ENCODE results near the gene SSU72.

The SSU72 gene

GRCh38 chr1:1600861-1601563, 26.3 kb upstream of the SSU72 start:
- no peak overlapping the region for H3K27ac ChIP-seq
- H3K79me2 ChIP-seq (ENCODE audit: insufficient read depth, low read depth), result no peaks in the 10 kb centered on the region
- no peak overlapping the region for H2AFZ ChIP-seq (ENCODE audit: low read depth)
- H4K20me1 ChIP-seq (ENCODE audit: insufficient read depth), result no peaks in the 10 kb centered on the region
- no peak overlapping the region for H3K4me3 ChIP-seq (IDR thresholded peaks at IDR 0.05; ENCODE audit: insufficient read depth, low read depth, low read length)
- H3K4me2 ChIP-seq, result no peak overlapping the region
- H3K36me3 ChIP-seq (ENCODE audit: insufficient read depth), result no peaks in the 10 kb centered on the region
- no peak overlapping the region for H3K9ac ChIP-seq
- H3K4me1 ChIP-seq (ENCODE audit: low read depth, poor library complexity, severe bottlenecking), result peaks cover 32% of the 10 kb centered on the region
- H3K27me3 ChIP-seq (ENCODE audit: insufficient read depth, low read depth), result peaks cover 28% of the 10 kb centered on the region
- no peak for TF ChIP-seq CTCF (conservative IDR thresholded peaks at IDR 0.05; ENCODE audit: low read depth, low read length)

GRCh38 chr1:1599935-1600860, 25.5 kb upstream of the SSU72 start, which contains the start of gene FNDC10:
TSS of gene FNDC10 (minus strand) at chr1:1600135. CDS start at chr1:1600015, 120 bp downstream.
- Histone ChIP-seq H2AFZ (ENCODE audit: low read depth) (peak within 1 kb of the TSS; percentile 30; the same call in 1 of the 2 replicates), H3K9ac (no peak within 1 kb of the TSS), H3K4me3 (IDR thresholded peaks at IDR 0.05; ENCODE audit: insufficient read depth, low read depth, low read length) (no peak within 1 kb of the TSS), H4K20me1 (ENCODE audit: insufficient read depth) (no peaks in the 10 kb centered on the region), H3K27me3 (ENCODE audit: insufficient read depth, low read depth) (peaks cover 36% of the 10 kb centered on the region), H3K4me2 (no peak within 1 kb of the TSS), H3K4me1 (ENCODE audit: low read depth, poor library complexity, severe bottlenecking) (peaks cover 32% of the 10 kb centered on the region), H3K79me2 (ENCODE audit: insufficient read depth, low read depth) (no peaks in the 10 kb centered on the region), H3K36me3 (ENCODE audit: insufficient read depth) (no peaks in the 10 kb centered on the region), H3K27ac (no peak within 1 kb of the TSS)
- no peak for TF ChIP-seq CTCF (conservative IDR thresholded peaks at IDR 0.05; ENCODE audit: low read depth, low read length)

GRCh38 chr1:1599030-1599934, 24.6 kb upstream of the SSU72 start:
- Histone ChIP-seq H3K4me2 (no peak overlapping the region), H3K4me3 (IDR thresholded peaks at IDR 0.05; ENCODE audit: insufficient read depth, low read depth, low read length) (no peak overlapping the region), H3K79me2 (ENCODE audit: insufficient read depth, low read depth) (no peaks in the 10 kb centered on the region), H3K27me3 (ENCODE audit: insufficient read depth, low read depth) (peaks cover 40% of the 10 kb centered on the region), H4K20me1 (ENCODE audit: insufficient read depth) (no peaks in the 10 kb centered on the region), H3K36me3 (ENCODE audit: insufficient read depth) (no peaks in the 10 kb centered on the region), H3K9ac (no peak overlapping the region), H2AFZ (ENCODE audit: low read depth) (peak overlapping the region; percentile 30; the same call in 1 of the 2 replicates), H3K27ac (no peak overlapping the region), H3K4me1 (ENCODE audit: low read depth, poor library complexity, severe bottlenecking) (peaks cover 32% of the 10 kb centered on the region)
- TF ChIP-seq CTCF (conservative IDR thresholded peaks at IDR 0.05; ENCODE audit: low read depth, low read length), result no peak

GRCh38 chr1:1598720-1599029, 24.0 kb upstream of the SSU72 start:
- Histone ChIP-seq H3K4me2 (no peak overlapping the region), H3K27me3 (ENCODE audit: insufficient read depth, low read depth) (peaks cover 40% of the 10 kb centered on the region), H3K4me3 (IDR thresholded peaks at IDR 0.05; ENCODE audit: insufficient read depth, low read depth, low read length) (no peak overlapping the region), H4K20me1 (ENCODE audit: insufficient read depth) (no peaks in the 10 kb centered on the region), H3K27ac (no peak overlapping the region), H3K4me1 (ENCODE audit: low read depth, poor library complexity, severe bottlenecking) (peaks cover 31% of the 10 kb centered on the region), H3K9ac (no peak overlapping the region), H3K36me3 (ENCODE audit: insufficient read depth) (no peaks in the 10 kb centered on the region), H2AFZ (ENCODE audit: low read depth) (peak overlapping the region; percentile 30; the same call in 1 of the 2 replicates), H3K79me2 (ENCODE audit: insufficient read depth, low read depth) (no peaks in the 10 kb centered on the region)
- TF ChIP-seq CTCF (conservative IDR thresholded peaks at IDR 0.05; ENCODE audit: low read depth, low read length), result no peak
